DND-41 (cell line): ENCODE data around the gene GNB1L.

Source experiments
- ATAC-seq: fragments of 200-7000 bp; cut with Tn5 transposase; 3 replicates; pipeline ENCODE4 v1.9.1; 2021; ENCODE audit warnings: low read depth; ENCODE audit not compliant: insufficient read depth
- DNase-seq: peaks from one replicate; pipeline ENCODE4 v3.0.0-alpha.2; 2020
- H2AFZ ChIP-seq: 2 replicates; pipeline ENCODE4 v1.6.0; 2012; ENCODE audit warnings: low read depth, low read length
- H3K27ac ChIP-seq: 2 replicates; pipeline ENCODE4 v1.5.1; 2012; ENCODE audit warnings: low read length, inconsistent platforms
- H3K27me3 ChIP-seq: fragments of 200-600 bp; sonication (generic); 2 replicates; pipeline ENCODE4 v1.6.0; 2012; ENCODE audit warnings: low read length, mild to moderate bottlenecking, inconsistent platforms; ENCODE audit not compliant: insufficient read depth, poor library complexity
- H3K36me3 ChIP-seq: 2 replicates; pipeline ENCODE4 v1.5.1; 2012; ENCODE audit warnings: low read length, inconsistent platforms; ENCODE audit not compliant: insufficient read depth
- H3K4me1 ChIP-seq: 2 replicates; pipeline ENCODE4 v1.5.1; 2012; ENCODE audit warnings: mild to moderate bottlenecking, low read length; ENCODE audit not compliant: insufficient read depth
- H3K4me2 ChIP-seq: 2 replicates; pipeline ENCODE4 v1.6.0; 2012; ENCODE audit warnings: mild to moderate bottlenecking, moderate library complexity, low read length, inconsistent platforms; ENCODE audit not compliant: insufficient read depth
- H3K4me3 ChIP-seq, 2 experiments: fragments of 200-600 bp in 1 of 2; shearing (Covaris generic) in 1 of 2; 2 replicates each; pipeline ENCODE4 v1.5.1; 2012 to 2016; ENCODE audit warnings: inconsistent platforms in 2 of 2, low read length in 2 of 2, mild to moderate bottlenecking in 2 of 2, low read depth in 1 of 2, moderate library complexity in 1 of 2
- H3K79me2 ChIP-seq: 2 replicates; pipeline ENCODE4 v1.6.0; 2012; ENCODE audit warnings: low read length, inconsistent platforms; ENCODE audit not compliant: insufficient read depth
- H3K9ac ChIP-seq: 2 replicates; pipeline ENCODE4 v1.6.0; 2012; ENCODE audit warnings: low read depth, mild to moderate bottlenecking, inconsistent platforms, low read length, moderate library complexity
- H3K9me3 ChIP-seq: 2 replicates; pipeline ENCODE4 v1.5.1; 2012; ENCODE audit warnings: low read length, moderate library complexity, mild to moderate bottlenecking, inconsistent platforms; ENCODE audit not compliant: insufficient read depth, severe bottlenecking
- H4K20me1 ChIP-seq: 2 replicates; pipeline ENCODE4 v1.6.0; 2012; ENCODE audit warnings: low read length; ENCODE audit not compliant: insufficient read depth
- EZH2 ChIP-seq: IDR thresholded peaks from 3 replicates; pipeline ENCODE4 v1.6.1; 2012; ENCODE audit warnings: borderline replicate concordance, low read depth, mild to moderate bottlenecking, moderate library complexity, low read length, inconsistent platforms; ENCODE audit not compliant: severe bottlenecking
- TF ChIP-seq, protein P1 (sequence below): IDR thresholded peaks from 2 replicates; pipeline ENCODE4 v1.5.1; 2012; ENCODE audit warnings: borderline replicate concordance, low read length, moderate library complexity, mild to moderate bottlenecking; ENCODE audit not compliant: poor library complexity, severe bottlenecking; ENCODE audit errors: extremely low read depth

GNB1L gene

DNA sequence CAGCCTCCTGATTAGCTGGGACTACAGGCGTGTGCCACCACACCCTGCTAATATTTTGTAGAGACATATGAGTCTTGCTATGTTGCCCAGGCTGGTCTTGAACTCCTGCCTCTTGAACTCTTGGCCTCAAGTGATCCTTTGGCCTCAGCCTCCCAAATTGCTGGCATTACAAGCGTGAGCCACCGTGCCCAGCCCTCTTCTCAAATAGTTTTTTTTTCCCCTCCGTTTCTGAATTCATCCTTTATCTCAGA is 82.3 kb downstream of the GNB1L start:
- H3K27me3 ChIP-seq = no peaks in the 10 kb centered on the region

DNA sequence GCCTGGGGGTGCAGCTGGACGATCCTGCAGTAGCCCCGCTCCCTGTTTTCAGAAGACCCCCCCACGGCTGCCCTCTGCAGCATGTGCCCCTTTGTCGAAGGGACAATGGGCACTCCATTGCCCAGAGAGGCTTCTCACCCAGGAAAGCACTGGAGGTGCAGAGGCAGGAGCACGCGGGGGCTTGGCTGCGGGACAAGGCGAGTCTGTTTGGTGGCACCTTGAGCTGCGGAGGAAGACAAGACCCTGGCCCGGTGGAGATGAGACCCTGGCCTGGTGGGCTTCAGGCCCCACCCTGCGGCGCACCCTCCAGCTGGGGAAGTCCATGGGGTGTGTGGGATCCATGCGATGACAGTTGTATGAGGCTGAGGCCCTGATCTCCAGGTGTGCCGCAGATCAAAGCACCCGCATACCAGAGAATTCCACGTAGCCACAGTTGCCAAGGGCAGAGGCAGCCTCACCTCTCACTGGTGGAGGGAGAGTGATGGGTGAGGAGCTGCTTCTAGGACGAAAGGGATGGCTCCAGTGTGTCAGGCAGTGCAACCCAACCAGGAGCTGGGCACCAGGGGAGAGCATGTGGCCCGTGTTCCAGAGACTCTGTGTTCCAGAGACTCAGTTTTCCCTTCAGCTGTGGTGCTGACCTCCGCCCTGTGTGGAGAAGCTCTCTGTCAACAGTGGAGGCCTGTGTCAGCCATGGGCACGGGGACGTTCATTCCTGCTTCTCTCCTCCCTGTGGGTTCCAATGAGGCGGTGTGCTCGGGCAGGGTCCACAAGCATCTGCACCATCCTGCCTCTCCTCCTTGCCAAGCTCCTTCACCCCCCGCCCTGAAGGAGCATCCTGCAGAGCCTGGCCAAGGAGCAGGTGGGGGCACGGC is 84.1 kb downstream of the GNB1L start:
- Histone ChIP-seq H3K4me1 (peaks cover 11% of the 10 kb centered on the region), H3K4me2 (no peak overlapping the region), H4K20me1 (peaks cover 36% of the 10 kb centered on the region), H2AFZ (no peak overlapping the region), H3K9me3 (no peaks in the 10 kb centered on the region), H3K4me3 (no peak overlapping the region), H3K79me2 (peaks cover 63% of the 10 kb centered on the region), H3K27ac (no peak overlapping the region), H3K36me3 (no peaks in the 10 kb centered on the region), H3K27me3 (peaks cover 9% of the 10 kb centered on the region), H3K9ac (no peak overlapping the region)
- ATAC-seq (no peak), DNase-seq (no peak)
- TF ChIP-seq EZH2 = no peak
- TF ChIP-seq, protein P1, sequence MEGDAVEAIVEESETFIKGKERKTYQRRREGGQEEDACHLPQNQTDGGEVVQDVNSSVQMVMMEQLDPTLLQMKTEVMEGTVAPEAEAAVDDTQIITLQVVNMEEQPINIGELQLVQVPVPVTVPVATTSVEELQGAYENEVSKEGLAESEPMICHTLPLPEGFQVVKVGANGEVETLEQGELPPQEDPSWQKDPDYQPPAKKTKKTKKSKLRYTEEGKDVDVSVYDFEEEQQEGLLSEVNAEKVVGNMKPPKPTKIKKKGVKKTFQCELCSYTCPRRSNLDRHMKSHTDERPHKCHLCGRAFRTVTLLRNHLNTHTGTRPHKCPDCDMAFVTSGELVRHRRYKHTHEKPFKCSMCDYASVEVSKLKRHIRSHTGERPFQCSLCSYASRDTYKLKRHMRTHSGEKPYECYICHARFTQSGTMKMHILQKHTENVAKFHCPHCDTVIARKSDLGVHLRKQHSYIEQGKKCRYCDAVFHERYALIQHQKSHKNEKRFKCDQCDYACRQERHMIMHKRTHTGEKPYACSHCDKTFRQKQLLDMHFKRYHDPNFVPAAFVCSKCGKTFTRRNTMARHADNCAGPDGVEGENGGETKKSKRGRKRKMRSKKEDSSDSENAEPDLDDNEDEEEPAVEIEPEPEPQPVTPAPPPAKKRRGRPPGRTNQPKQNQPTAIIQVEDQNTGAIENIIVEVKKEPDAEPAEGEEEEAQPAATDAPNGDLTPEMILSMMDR = no peak

More for the DNA sequence above, 82.3 kb downstream of the GNB1L start:
- peaks cover 9% of the 10 kb centered on the region for H3K4me1 ChIP-seq
- peaks cover 52% of the 10 kb centered on the region for H3K79me2 ChIP-seq
- DNase-seq (no peak), ATAC-seq (no peak)
- H3K4me3 ChIP-seq = no peak overlapping the region
- H3K27ac ChIP-seq = no peak overlapping the region
- no peaks in the 10 kb centered on the region for H3K9me3 ChIP-seq
- H3K4me2 ChIP-seq = no peak overlapping the region
- H2AFZ ChIP-seq = no peak overlapping the region
- no peak overlapping the region for H3K9ac ChIP-seq
- TF ChIP-seq, protein P1 = no peak
- TF ChIP-seq EZH2 = no peak
- no peaks in the 10 kb centered on the region for H3K36me3 ChIP-seq
- peaks cover 49% of the 10 kb centered on the region for H4K20me1 ChIP-seq

DNA sequence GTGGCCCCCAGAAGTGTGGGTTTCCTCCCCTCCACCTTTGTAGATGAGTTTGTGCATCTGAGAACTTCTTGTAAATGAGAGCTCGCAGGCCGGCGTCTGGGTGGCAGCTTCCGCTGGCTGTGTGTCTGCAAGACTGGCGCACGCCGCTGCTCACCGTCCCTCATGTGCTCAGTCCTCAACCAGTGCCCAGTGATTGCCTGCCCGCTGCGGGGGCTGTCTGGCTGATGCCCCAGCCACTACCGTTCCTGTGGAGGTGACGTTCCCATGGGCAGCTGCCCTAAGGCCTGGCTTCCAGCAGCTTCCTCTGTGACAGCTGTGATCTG is 85.3 kb downstream of the GNB1L start:
- Histone ChIP-seq H3K9ac (no peak overlapping the region), H3K79me2 (peaks cover 63% of the 10 kb centered on the region), H3K4me2 (no peak overlapping the region), H3K4me3 (no peak overlapping the region), H3K27me3 (peaks cover 9% of the 10 kb centered on the region), H3K27ac (no peak overlapping the region), H3K9me3 (no peaks in the 10 kb centered on the region), H3K36me3 (no peaks in the 10 kb centered on the region), H3K4me1 (peaks cover 20% of the 10 kb centered on the region), H2AFZ (no peak overlapping the region), H4K20me1 (peaks cover 35% of the 10 kb centered on the region)
- DNase-seq (no peak), ATAC-seq (no peak)
- no peak for TF ChIP-seq EZH2
- TF ChIP-seq, protein P1 = no peak
